A549 (cell line): ENCODE results near the gene CCDC33. TPM values are rescaled to one million over a fixed set of nuclear protein-coding genes. Genes with fewer than 3 reads are reported as not detected.

Experiments used
- ATAC-seq, 2 experiments: fragments of 200-7000 bp in 1 of 2; fragments of >200 bp in 1 of 2; cut with Nextera tagmentation in 1 of 2; cut with Tn5 transposase in 1 of 2; 3 replicates each; pipeline versions ENCODE4 v1.8.0 to v1.9.1; 2018 to 2020; ENCODE audit warnings: mild to moderate bottlenecking in 1 of 2, moderate library complexity in 1 of 2
- CTCF ChIA-PET: fragments of 300-600 bp; sonication (Branson Sonifier 250); formaldehyde crosslinking; extraction: SDS; loops from one replicate; lab custom pipeline; 2021; ENCODE audit warnings: antibody characterized with exemption, inconsistent platforms; lab: Yijun Ruan, JAX
- POLR2A ChIA-PET: fragments of 350-600 bp; formaldehyde crosslinking; extraction: SDS; loops from one replicate; lab custom pipeline; 2021; ENCODE audit warnings: antibody characterized with exemption, inconsistent platforms; lab: Yijun Ruan, JAX
- DNase-seq, 2 experiments: peaks; one replicate each; pipeline versions ENCODE4 v3.0.0 to v3.0.0-alpha.2; 2011 to 2016; ENCODE audit warnings: low read depth in 1 of 2, low spot score in 1 of 2
- FAIRE-seq: peaks from 2 replicates; lab custom pipeline; 2011; peaks lifted over from hg19 to GRCh38; lab: Jason Lieb, UNC
- H3K27ac ChIP-seq, 2 experiments: fragments of >200 bp; sonication (Bioruptor Twin); formaldehyde crosslinking; 3 replicates each; pipeline ENCODE4 v1.5.1; 2016 to 2017
- H3K4me1 ChIP-seq: fragments of >200 bp; sonication (Bioruptor Twin); formaldehyde crosslinking; 3 replicates; pipeline ENCODE4 v1.6.1; 2016
- H3K4me2 ChIP-seq: fragments of >200 bp; sonication (Bioruptor Twin); formaldehyde crosslinking; 3 replicates; pipeline ENCODE4 v1.6.1; 2016
- H3K4me3 ChIP-seq: fragments of >200 bp; sonication (Bioruptor Twin); formaldehyde crosslinking; 3 replicates; pipeline ENCODE4 v1.5.1; 2016
- H3K9me3 ChIP-seq: fragments of >200 bp; sonication (Bioruptor Twin); formaldehyde crosslinking; 3 replicates; pipeline ENCODE4 v1.6.1; 2016
- CBX2 ChIP-seq: fragments of 200-600 bp; sonication (generic); IDR thresholded peaks from 2 replicates; pipeline ENCODE4 v1.6.1; 2016; ENCODE audit warnings: low read depth, mild to moderate bottlenecking, borderline replicate concordance
- FOSL2 ChIP-seq, 2 experiments: fragments of 450-650 bp in 1 of 2; fragments of >200 bp in 1 of 2; sonication (Bioruptor Twin) in 1 of 2; formaldehyde crosslinking; IDR thresholded peaks; 2 replicates each; pipeline versions ENCODE4 v1.5.0 to v1.6.1; 2016 to 2020; ENCODE audit warnings: mild to moderate bottlenecking in 1 of 2, moderate library complexity in 1 of 2
- HEYL ChIP-seq: fragments of 250-450 bp; sonication (Bioruptor Pico); IDR thresholded peaks from 2 replicates; pipeline ENCODE4 v1.8.0; 2021; ENCODE audit warnings: mild to moderate bottlenecking, moderate library complexity
- HOXB5 ChIP-seq: fragments of 250-450 bp; sonication (Bioruptor Pico); IDR thresholded peaks from 2 replicates; pipeline ENCODE4 v1.5.0; 2020; ENCODE audit warnings: mild to moderate bottlenecking, moderate library complexity
- MAX ChIP-seq: IDR thresholded peaks from 2 replicates; pipeline ENCODE4 v1.6.1; 2012
- NPAS2 ChIP-seq: fragments of 250-450 bp; sonication (Bioruptor Pico); IDR thresholded peaks from 2 replicates; pipeline ENCODE4 v1.8.0; 2022; ENCODE audit warnings: mild to moderate bottlenecking, moderate library complexity, borderline replicate concordance
- PBX3 ChIP-seq: IDR thresholded peaks from 2 replicates; pipeline ENCODE4 v1.6.1; 2012
- PHF8 ChIP-seq: fragments of 200-600 bp; sonication (generic); IDR thresholded peaks from 2 replicates; pipeline ENCODE4 v1.6.1; 2016; ENCODE audit warnings: low read depth, mild to moderate bottlenecking, antibody characterized with exemption, moderate library complexity, borderline replicate concordance
- RAD21 ChIP-seq, 2 experiments: fragments of >200 bp in 1 of 2; sonication (Bioruptor Twin) in 1 of 2; formaldehyde crosslinking in 1 of 2; IDR thresholded peaks in 1 of 2; conservative IDR thresholded peaks in 1 of 2; 2 replicates in 1 of 2; 3 replicates in 1 of 2; pipeline ENCODE4 v1.6.1; 2012 to 2018; ENCODE audit warnings: inconsistent platforms in 1 of 2
- SMC3 ChIP-seq: fragments of >200 bp; sonication (Bioruptor Twin); formaldehyde crosslinking; IDR thresholded peaks from 3 replicates; pipeline ENCODE4 v1.6.1; 2018; ENCODE audit warnings: inconsistent platforms
- USF2 ChIP-seq: fragments of 450-650 bp; IDR thresholded peaks from 2 replicates; pipeline ENCODE4 v1.6.1; 2014; ENCODE audit warnings: antibody characterized with exemption
- ZC3H11A ChIP-seq: fragments of 450-650 bp; IDR thresholded peaks from 2 replicates; pipeline ENCODE4 v1.6.1; 2014; ENCODE audit warnings: antibody characterized with exemption, mild to moderate bottlenecking
- ZFP36 ChIP-seq: fragments of 450-650 bp; IDR thresholded peaks from 2 replicates; pipeline ENCODE4 v1.6.1; 2014; ENCODE audit warnings: borderline replicate concordance; ENCODE audit not compliant: partially characterized antibody
- WGBS: methylation state at CpG from one replicate; pipeline ENCODE4 v1.1.6; 2017; ENCODE audit errors: missing lambda C conversion rate; 5-methylcytosine and 5-hydroxymethylcytosine counted together
- polyA plus RNA-seq, 4 experiments: library from polyadenylated mRNA; depleted of rRNA in 3 of 4; stranded (reverse); fragments of >200 nt; fragmentation: RNase III in 1 of 4; extraction: RNeasy Plus Mini Kit Qiagen cat#74134 plus additional on column Dnase treatment in 1 of 4; gene quantifications; 2 replicates in 3 of 4; 3 replicates in 1 of 4; pipeline ENCODE4 v1.2.3, GENCODE V29; 2011 to 2017
- TF ChIP-seq, protein P1 (sequence below): fragments of >200 bp; sonication (Bioruptor Twin); formaldehyde crosslinking; IDR thresholded peaks from 3 replicates; pipeline ENCODE4 v1.5.1; 2016

The CCDC33 gene
- polyA plus RNA-seq, 2 of the 4 experiments (the other 2 are of a cell fraction) = 5.9 to 9.2 TPM

DNA sequence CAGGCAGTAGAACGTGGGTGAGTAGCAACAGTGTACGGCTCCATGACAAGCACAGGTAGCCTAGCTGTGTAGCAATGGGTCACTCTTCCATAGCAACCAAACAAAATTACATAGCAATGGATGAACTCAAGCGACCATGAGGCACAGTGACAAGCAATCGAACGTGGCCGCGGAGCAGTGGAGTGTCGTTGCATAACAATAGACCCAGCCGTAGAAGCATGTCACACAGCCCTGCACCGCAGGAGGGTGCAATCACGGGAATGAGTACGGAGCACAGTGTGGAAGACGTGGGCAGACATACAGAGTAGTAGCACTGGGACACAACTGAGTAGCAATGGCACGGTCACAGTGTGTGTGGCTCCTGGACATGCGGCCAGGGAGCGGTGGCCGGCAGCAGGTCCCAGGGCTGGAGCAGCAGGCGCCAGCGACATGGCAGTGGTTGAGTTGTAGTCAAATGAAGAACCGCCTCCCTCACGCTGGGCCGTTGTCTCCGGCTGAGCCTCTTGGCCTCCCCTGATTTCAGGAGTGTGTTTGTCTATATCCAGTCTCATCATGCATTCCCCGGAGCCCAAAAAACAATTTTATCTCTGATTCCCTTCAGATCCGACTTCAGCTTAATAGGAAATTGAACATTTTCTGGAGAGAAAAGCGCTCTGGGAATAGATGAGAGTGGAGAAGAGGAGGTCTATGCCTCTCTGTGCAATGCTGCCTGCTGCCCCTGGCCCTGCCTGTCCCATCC lies 64.1 kb downstream of the CCDC33 start (continued):
- TF ChIP-seq MAX (no peak), USF2 (no peak), HEYL (CRISPR knock-in tag) (no peak), NPAS2 (no peak), ZC3H11A (no peak), PBX3 (no peak), PHF8 (no peak), CBX2 (no peak), FOSL2 (IDR thresholded peaks at IDR 0.05) (no peak), FOSL2 (CRISPR knock-in tag; IDR thresholded peaks at IDR 0.05) (no peak)

GRCh38 chr15:74301583-74302361 lies 65.6 kb downstream of the CCDC33 start:
- POLR2A ChIA-PET = no interaction called here
- no peak for FAIRE-seq
- CTCF ChIA-PET = interaction anchor here (0.5 to 1.5 kb wide), 11 partner anchors 8 to 417 kb away, joined by 3 to 8 read pairs (median 3); no protein-coding TSS in a partner anchor

DNA sequence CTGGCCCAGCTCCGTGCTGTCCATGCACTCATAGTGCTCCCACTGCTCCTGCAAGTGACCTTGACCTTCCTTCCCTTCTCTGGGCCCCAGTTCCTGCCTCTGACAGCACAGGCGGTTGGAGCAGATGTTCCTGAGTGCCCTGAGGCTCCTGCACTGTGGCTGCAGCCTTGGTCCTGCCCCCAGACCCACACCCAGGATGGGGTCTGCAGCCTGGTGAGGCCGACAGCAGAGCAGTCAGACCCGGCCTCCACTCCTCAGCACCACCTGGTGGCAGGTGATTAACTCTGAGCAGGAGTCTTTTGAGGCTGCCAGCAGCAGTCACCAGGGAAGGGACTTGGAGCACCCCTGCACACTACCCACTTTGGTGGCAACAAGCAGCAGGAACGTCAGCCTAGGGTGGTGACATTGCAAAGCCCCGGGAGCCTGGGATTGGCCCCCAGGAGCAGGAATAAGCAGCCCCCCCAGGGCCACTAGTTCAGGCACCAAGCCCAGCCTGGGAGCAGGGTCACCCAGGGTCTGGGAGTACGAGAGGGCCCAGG lies 66.8 kb downstream of the CCDC33 start:
- TF ChIP-seq, protein P1, sequence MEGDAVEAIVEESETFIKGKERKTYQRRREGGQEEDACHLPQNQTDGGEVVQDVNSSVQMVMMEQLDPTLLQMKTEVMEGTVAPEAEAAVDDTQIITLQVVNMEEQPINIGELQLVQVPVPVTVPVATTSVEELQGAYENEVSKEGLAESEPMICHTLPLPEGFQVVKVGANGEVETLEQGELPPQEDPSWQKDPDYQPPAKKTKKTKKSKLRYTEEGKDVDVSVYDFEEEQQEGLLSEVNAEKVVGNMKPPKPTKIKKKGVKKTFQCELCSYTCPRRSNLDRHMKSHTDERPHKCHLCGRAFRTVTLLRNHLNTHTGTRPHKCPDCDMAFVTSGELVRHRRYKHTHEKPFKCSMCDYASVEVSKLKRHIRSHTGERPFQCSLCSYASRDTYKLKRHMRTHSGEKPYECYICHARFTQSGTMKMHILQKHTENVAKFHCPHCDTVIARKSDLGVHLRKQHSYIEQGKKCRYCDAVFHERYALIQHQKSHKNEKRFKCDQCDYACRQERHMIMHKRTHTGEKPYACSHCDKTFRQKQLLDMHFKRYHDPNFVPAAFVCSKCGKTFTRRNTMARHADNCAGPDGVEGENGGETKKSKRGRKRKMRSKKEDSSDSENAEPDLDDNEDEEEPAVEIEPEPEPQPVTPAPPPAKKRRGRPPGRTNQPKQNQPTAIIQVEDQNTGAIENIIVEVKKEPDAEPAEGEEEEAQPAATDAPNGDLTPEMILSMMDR = peak; percentile 69
- TF ChIP-seq HEYL (CRISPR knock-in tag) (no peak), RAD21 (conservative IDR thresholded peaks at IDR 0.05 in 1 of 2, IDR thresholded peaks at IDR 0.05 in 1 of 2) (peak; percentile 76 to 78), SMC3 (peak; percentile 89)
- Histone ChIP-seq H3K4me3 (no peak overlapping the region), H3K9me3 (no peaks in the 10 kb centered on the region), H3K4me1 (peaks cover 19% of the 10 kb centered on the region), H3K27ac (peak overlapping the region in 1 of 2 experiments; percentile 68; a peak in 3 of 6 replicates), H3K4me2 (no peak overlapping the region)
- peak; percentile 38 to 49 for DNase-seq
- ChIA-PET CTCF (interaction anchor here (0.5 to 3.2 kb wide), 14 partner anchors 9 to 418 kb away, joined by 3 to 15 read pairs (median 3); no protein-coding TSS in a partner anchor), POLR2A (no interaction called here)
- WGBS = 49% methylated on average over 3 of the region's 7 CpGs
- peak; percentile 58 to 84; a peak in 3 of 6 replicates for ATAC-seq
- no peak for FAIRE-seq

More at GRCh38 chr15:74301583-74302361, 65.6 kb downstream of the CCDC33 start:
- H3K4me2 ChIP-seq = no peak overlapping the region
- 83% methylated on average over 7 of the region's 7 CpGs for WGBS
- DNase-seq = no peak
- H3K27ac ChIP-seq = no peak overlapping the region; a peak in 1 of 6 replicates
- H3K9me3 ChIP-seq = no peaks in the 10 kb centered on the region
- TF ChIP-seq HOXB5 (CRISPR knock-in tag) (no peak), ZFP36 (peak; percentile 77)
- TF ChIP-seq, all 56 proteins: peak for 1
- no peak overlapping the region for H3K4me3 ChIP-seq
- no peak for ATAC-seq
- H3K4me1 ChIP-seq = peaks cover 8% of the 10 kb centered on the region
